Epithelial cell of alveolus of lung (primary cell): ENCODE data around the gene OR10J1. TPM values are rescaled to one million over a fixed set of nuclear protein-coding genes. Genes with fewer than 3 reads are reported as not detected.

ENCODE experiments used
- total RNA-seq: library from RNA; depleted of rRNA; stranded (reverse); fragments of >200 nt; gene quantifications from 2 replicates; pipeline ENCODE4 v1.2.1, GENCODE V29; 2015

Gene OR10J1, protein sequence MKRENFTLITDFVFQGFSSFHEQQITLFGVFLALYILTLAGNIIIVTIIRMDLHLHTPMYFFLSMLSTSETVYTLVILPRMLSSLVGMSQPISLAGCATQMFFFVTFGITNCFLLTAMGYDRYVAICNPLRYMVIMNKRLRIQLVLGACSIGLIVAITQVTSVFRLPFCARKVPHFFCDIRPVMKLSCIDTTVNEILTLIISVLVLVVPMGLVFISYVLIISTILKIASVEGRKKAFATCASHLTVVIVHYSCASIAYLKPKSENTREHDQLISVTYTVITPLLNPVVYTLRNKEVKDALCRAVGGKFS
- total RNA-seq, result not detected in 2 replicates

DNA sequence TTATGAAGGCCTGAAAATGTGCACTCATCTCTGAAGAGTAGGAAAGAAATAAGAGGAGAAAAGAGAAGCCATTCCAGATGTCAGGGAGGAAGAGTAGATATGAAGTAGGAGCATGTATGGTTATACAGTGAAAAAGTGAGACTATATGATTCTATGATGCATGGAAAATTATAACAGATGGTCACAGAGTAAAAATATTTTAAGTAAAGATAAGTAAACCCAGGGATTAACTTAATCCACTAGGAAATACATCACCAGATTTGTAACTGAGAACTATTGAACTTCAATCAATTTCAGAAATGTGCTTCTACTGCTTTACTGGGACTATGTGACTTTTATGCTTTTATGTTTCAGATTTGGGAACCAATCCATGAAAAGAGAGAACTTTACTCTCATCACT is at the start of gene OR10J1:
TSS of gene OR10J1 (plus strand) at position 301 of the 400 bp plus-strand sequence. CDS start at position 371, 70 bp downstream.

DNA sequence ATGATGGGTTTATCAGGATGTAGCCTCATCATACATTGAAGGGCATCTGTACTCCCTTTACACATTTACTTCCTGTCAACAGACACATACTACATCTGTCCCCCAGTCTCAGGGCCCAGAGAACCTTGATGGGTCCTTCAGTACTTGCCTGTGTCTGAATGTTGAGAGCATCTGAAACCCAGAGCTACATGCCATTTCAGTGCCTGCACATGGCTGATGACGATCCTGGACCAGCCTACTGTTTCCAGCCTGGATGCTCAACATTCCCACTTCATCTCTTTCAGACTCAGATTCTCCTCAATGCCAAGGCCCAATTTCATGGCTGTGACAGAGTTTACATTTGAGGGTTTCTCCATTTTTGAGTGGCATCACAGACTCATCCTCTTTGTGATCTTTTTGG is 7.6 kb upstream of the OR10J1 start, which contains the start of gene OR10J4:
TSS of gene OR10J4 (plus strand) at position 301 of the 400 bp plus-strand sequence.

Other genes with a start within 250 kb of the OR10J1 start
- 0.64 TPM in 1 of 2 replicates, not detected in the other for gene ACKR1, start 234.8 kb upstream of the OR10J1 start, total RNA-seq
- not detected in 2 replicates for gene FCER1A, start 137.4 kb upstream of the OR10J1 start, total RNA-seq
- not detected in 2 replicates for gene OR10J4, start 7.5 kb upstream of the OR10J1 start, total RNA-seq
- gene OR10J5, start 96.3 kb downstream of the OR10J1 start, total RNA-seq, result not detected in 2 replicates
- not detected in 2 replicates for gene APCS, start 148.1 kb downstream of the OR10J1 start, total RNA-seq